PC-3 (cell line): ENCODE measurements around the gene RPL5.

Experiments
- CTCF ChIP-seq: fragments of 300-600 bp; sonication (generic); conservative IDR thresholded peaks from 2 replicates; pipeline ENCODE4 v1.5.1; 2017; ENCODE audit warnings: antibody characterized with exemption, low read depth, mild to moderate bottlenecking, low read length
- EZH2 ChIP-seq: fragments of 300-600 bp; sonication (generic); IDR thresholded peaks from one replicate; pipeline ENCODE4 v1.6.1; 2017; ENCODE audit warnings: antibody characterized with exemption, mild to moderate bottlenecking, low read length; ENCODE audit not compliant: unreplicated experiment

- TF ChIP-seq CTCF (no peak), EZH2 (no peak)
These were observed 11.8 kb upstream of the RPL5 start for GRCh38 chr1:92820024-92820423.
